ENCODE measurements around the gene LYPD5. TPM values are rescaled to one million over a fixed set of nuclear protein-coding genes. Genes with fewer than 3 reads are reported as not detected.

LYPD5 gene
- total and polyA plus RNA-seq, 2 donors from 2014 or later, result 1.8 to 4.2 TPM

DNA sequence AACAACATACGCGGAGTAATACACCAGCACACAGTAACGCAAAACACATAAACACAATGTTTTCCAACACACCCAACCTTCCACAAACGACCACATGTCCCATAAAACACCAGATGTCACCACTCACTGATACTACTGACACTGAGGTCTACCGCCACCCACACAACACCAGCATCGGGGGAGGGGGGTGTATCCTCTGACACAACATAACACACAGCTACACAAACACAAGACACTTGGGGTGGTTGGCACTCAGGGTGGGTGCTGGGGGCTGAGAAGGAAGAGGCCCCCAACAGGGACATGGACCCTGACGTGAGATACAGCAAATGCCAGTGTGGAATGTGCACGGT is 20.0 kb downstream of the LYPD5 start:
- DNase-seq (no peak), FAIRE-seq (no peak)
- TF ChIP-seq, protein P1, sequence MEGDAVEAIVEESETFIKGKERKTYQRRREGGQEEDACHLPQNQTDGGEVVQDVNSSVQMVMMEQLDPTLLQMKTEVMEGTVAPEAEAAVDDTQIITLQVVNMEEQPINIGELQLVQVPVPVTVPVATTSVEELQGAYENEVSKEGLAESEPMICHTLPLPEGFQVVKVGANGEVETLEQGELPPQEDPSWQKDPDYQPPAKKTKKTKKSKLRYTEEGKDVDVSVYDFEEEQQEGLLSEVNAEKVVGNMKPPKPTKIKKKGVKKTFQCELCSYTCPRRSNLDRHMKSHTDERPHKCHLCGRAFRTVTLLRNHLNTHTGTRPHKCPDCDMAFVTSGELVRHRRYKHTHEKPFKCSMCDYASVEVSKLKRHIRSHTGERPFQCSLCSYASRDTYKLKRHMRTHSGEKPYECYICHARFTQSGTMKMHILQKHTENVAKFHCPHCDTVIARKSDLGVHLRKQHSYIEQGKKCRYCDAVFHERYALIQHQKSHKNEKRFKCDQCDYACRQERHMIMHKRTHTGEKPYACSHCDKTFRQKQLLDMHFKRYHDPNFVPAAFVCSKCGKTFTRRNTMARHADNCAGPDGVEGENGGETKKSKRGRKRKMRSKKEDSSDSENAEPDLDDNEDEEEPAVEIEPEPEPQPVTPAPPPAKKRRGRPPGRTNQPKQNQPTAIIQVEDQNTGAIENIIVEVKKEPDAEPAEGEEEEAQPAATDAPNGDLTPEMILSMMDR (IDR thresholded peaks at IDR 0.05; ENCODE audit: borderline replicate concordance, extremely low read depth, insufficient read depth), result no peak
- Histone ChIP-seq H3K27me3 (ENCODE audit: control insufficient read depth, insufficient read depth, low read length) (no peaks in the 10 kb centered on the region), H3K4me3 (ENCODE audit: low read length in 3 of 3) (no peak overlapping the region), H3K9ac (ENCODE audit: low read length in 3 of 3) (no peak overlapping the region), H3K9me3 (ENCODE audit: control insufficient read depth in 2 of 3, insufficient read depth in 1 of 3, low read length in 3 of 3) (no peaks in the 10 kb centered on the region), H3K27ac (ENCODE audit: low read depth in 2 of 2, low read length in 2 of 2) (no peak overlapping the region), H3K4me1 (ENCODE audit: control insufficient read depth in 2 of 3, insufficient read depth in 2 of 3, low read depth in 1 of 3, low read length in 3 of 3) (no peaks in the 10 kb centered on the region), H3K36me3 (ENCODE audit: control insufficient read depth in 2 of 3, insufficient read depth in 3 of 3, low read length in 3 of 3) (no peaks in the 10 kb centered on the region)
- intact Hi-C loops (cut with DNase I), result no loop called here

DNA sequence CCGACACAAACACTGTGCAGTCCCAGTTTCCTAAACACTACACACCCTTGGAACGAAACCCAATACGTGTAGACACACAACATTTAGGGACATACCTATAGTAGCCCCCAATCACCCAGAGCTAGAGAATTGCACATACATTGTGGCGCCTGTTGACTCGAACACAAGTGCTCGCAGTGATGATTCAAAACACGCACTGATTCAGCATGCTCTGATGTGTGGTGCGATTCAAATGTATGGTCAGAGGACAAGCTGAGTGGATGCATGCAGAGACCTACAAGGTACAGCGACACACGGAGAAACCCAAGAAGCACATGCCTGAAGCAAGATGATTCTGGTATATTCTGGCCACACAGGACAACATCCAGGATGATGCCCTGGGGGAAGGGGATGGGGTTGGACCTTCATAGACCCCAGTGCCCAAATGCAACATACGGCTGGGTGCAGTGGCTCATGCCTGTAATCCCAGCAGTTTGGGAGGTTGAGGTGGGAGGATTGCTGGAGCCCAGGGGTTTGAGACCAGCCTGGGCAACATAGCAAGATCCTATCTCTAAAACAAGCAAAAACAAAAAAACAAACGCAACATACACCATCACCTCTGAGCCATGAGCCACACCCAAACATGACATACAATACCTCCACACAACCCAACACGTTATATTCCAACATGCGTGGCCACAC is 20.5 kb downstream of the LYPD5 start:
- H3K4me3 ChIP-seq (ENCODE audit: low read length in 3 of 3), result no peak overlapping the region
- FAIRE-seq (no peak), DNase-seq (no peak)
- no peak overlapping the region for H3K27ac ChIP-seq (ENCODE audit: low read depth in 2 of 2, low read length in 2 of 2)
- intact Hi-C loops (cut with DNase I), result no loop called here
- H3K9ac ChIP-seq (ENCODE audit: low read length in 3 of 3), result no peak overlapping the region
- no peaks in the 10 kb centered on the region for H3K27me3 ChIP-seq (ENCODE audit: control insufficient read depth, insufficient read depth, low read length)
- TF ChIP-seq, protein P1 (IDR thresholded peaks at IDR 0.05; ENCODE audit: borderline replicate concordance, extremely low read depth, insufficient read depth), result no peak
- H3K9me3 ChIP-seq (ENCODE audit: control insufficient read depth in 2 of 3, insufficient read depth in 1 of 3, low read length in 3 of 3), result no peaks in the 10 kb centered on the region
- H3K4me1 ChIP-seq (ENCODE audit: control insufficient read depth in 2 of 3, insufficient read depth in 2 of 3, low read depth in 1 of 3, low read length in 3 of 3), result no peaks in the 10 kb centered on the region
- no peaks in the 10 kb centered on the region for H3K36me3 ChIP-seq (ENCODE audit: control insufficient read depth in 2 of 3, insufficient read depth in 3 of 3, low read length in 3 of 3)

DNA sequence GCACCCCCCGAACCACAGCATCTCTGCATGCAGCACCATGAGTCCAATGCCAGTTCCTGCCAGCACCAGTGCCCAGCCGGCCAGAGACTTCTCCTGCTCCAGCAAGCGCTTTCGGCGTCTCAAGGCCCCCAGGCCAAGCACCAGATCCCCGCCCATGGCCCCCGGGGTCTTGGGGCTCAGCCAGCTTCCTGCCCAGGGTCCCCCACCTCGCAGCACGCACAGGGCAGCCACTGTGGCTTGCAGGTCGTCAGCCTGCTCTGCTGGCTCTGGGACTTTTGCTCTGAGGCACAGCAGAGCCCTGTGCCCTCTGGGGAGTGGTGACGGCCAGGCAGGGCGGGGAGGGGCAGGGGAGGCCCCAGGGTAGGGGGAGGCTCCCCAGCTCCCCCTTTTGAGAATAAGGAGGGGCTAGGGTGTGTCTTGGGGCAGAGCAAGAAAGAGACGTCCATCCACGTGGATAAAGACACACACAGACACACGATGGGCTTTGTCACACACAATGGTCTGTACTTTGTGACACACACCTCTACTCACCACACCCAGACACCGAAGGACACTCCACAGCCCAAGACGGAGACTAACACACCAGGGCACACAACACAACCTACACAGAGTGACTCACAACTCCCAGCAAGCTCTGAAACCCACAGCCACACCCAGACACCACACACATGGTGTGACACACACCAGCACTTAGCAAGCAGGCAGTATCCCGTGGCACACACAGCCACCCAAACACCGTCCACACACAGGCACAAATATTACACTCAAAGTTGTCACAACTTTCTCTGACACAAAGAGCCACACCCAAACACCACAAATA is 21.3 kb downstream of the LYPD5 start, which contains the start of gene KCNN4:
KCNN4 (minus strand) TSS at position 268 of the 820 bp plus-strand sequence; CDS start at position 156, 112 bp downstream.
- FAIRE-seq (no peak), DNase-seq (peak in 1 of 5 donors; percentile 74)
- no peaks in the 10 kb centered on the region for H3K4me1 ChIP-seq (ENCODE audit: control insufficient read depth in 2 of 3, insufficient read depth in 2 of 3, low read depth in 1 of 3, low read length in 3 of 3)
- intact Hi-C loops (cut with DNase I), result no loop called here
- no peaks in the 10 kb centered on the region for H3K36me3 ChIP-seq (ENCODE audit: control insufficient read depth in 2 of 3, insufficient read depth in 3 of 3, low read length in 3 of 3)
- no peak within 1 kb of the TSS for H3K9ac ChIP-seq (ENCODE audit: low read length in 3 of 3)
- H3K27ac ChIP-seq (ENCODE audit: low read depth in 2 of 2, low read length in 2 of 2), result no peak within 1 kb of the TSS
- no peak within 1 kb of the TSS for H3K4me3 ChIP-seq (ENCODE audit: low read length in 3 of 3)
- TF ChIP-seq, protein P1 (IDR thresholded peaks at IDR 0.05; ENCODE audit: borderline replicate concordance, extremely low read depth, insufficient read depth), result no peak
- H3K27me3 ChIP-seq (ENCODE audit: control insufficient read depth, insufficient read depth, low read length), result no peaks in the 10 kb centered on the region
- H3K9me3 ChIP-seq (ENCODE audit: control insufficient read depth in 2 of 3, insufficient read depth in 1 of 3, low read length in 3 of 3), result no peaks in the 10 kb centered on the region

Data from kidney (tissue), 14 donors.